Mucosa of descending colon (tissue), 3 donors: ENCODE data around the gene RBP3. TPM values are rescaled to one million over a fixed set of nuclear protein-coding genes. Genes with fewer than 3 reads are reported as not detected.

Source experiments
- ATAC-seq: fragments of 200-7000 bp; cut with Tn5 transposase; one replicate; pipeline ENCODE4 v1.9.1; 2020; ENCODE audit warnings: mild to moderate bottlenecking, moderate library complexity
- DNase-seq, 3 donors: peaks; one replicate each; pipeline ENCODE4 v3.0.0-alpha.2; 2020
- H3K36me3 ChIP-seq: fragments of 200-600 bp; one replicate; pipeline ENCODE4 v1.8.0; 2021; ENCODE audit warnings: low read depth, mild to moderate bottlenecking
- H3K4me1 ChIP-seq: fragments of 200-600 bp; one replicate; pipeline ENCODE4 v1.8.0; 2021; ENCODE audit warnings: low read depth, mild to moderate bottlenecking
- H3K4me3 ChIP-seq: fragments of 200-600 bp; one replicate; pipeline ENCODE4 v1.8.0; 2021; ENCODE audit warnings: mild to moderate bottlenecking
- H3K9me3 ChIP-seq: fragments of 200-600 bp; one replicate; pipeline ENCODE4 v1.8.0; 2021; ENCODE audit warnings: mild to moderate bottlenecking
- intact Hi-C, 2 donors: fragments of 100-400 bp; cut with DNase I in 1 of 2; cut with micrococcal nuclease in 1 of 2; formaldehyde crosslinking; loops; one replicate each; pipeline versions ENCODE4 v1.11.0 to v1.11.1; 2022; cut with DNase I, micrococcal nuclease
- total RNA-seq, 3 donors: library from RNA; stranded (reverse); fragmentation: NEBNext Ultra II Directional in 2 of 3; extraction: Animal tissue kit (Norgen Biotek cat#: 25700) in 2 of 3; gene quantifications; one replicate each; pipeline versions ENCODE4 v1.2.1 to v1.2.4, GENCODE V29; 2021 to 2023
- TF ChIP-seq, protein P1 (sequence below): fragments of 200-600 bp; IDR thresholded peaks from one replicate; pipeline ENCODE4 v1.8.0; 2022; ENCODE audit warnings: antibody characterized with exemption, mild to moderate bottlenecking
- donor health status: DM: no; HTN: no; CAD: no; lungs with moderate emphysema.
- donor health status: DM: no; HTN: no; CAD: no.
- donor health status: DM: no; HTN: yes; CAD: no.

RBP3 gene
- total RNA-seq, 3 donors from 2014 or later = not detected

DNA sequence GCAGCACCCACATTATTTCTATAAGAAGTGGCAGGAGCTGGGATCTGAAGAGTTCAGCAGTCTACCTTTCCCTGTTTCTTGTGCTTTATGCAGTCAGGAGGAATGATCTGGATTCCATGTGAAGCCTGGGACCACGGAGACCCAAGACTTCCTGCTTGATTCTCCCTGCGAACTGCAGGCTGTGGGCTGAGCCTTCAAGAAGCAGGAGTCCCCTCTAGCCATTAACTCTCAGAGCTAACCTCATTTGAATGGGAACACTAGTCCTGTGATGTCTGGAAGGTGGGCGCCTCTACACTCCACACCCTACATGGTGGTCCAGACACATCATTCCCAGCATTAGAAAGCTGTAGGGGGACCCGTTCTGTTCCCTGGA lies 874 bp upstream of the RBP3 start:
- TF ChIP-seq, protein P1, sequence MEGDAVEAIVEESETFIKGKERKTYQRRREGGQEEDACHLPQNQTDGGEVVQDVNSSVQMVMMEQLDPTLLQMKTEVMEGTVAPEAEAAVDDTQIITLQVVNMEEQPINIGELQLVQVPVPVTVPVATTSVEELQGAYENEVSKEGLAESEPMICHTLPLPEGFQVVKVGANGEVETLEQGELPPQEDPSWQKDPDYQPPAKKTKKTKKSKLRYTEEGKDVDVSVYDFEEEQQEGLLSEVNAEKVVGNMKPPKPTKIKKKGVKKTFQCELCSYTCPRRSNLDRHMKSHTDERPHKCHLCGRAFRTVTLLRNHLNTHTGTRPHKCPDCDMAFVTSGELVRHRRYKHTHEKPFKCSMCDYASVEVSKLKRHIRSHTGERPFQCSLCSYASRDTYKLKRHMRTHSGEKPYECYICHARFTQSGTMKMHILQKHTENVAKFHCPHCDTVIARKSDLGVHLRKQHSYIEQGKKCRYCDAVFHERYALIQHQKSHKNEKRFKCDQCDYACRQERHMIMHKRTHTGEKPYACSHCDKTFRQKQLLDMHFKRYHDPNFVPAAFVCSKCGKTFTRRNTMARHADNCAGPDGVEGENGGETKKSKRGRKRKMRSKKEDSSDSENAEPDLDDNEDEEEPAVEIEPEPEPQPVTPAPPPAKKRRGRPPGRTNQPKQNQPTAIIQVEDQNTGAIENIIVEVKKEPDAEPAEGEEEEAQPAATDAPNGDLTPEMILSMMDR = no peak
- H3K9me3 ChIP-seq = no peaks in the 10 kb centered on the region
- H3K36me3 ChIP-seq = no peaks in the 10 kb centered on the region
- H3K4me1 ChIP-seq = no peaks in the 10 kb centered on the region
- ATAC-seq (no peak), DNase-seq (no peak)
- no peak overlapping the region for H3K4me3 ChIP-seq
- intact Hi-C loops = no loop called here

DNA sequence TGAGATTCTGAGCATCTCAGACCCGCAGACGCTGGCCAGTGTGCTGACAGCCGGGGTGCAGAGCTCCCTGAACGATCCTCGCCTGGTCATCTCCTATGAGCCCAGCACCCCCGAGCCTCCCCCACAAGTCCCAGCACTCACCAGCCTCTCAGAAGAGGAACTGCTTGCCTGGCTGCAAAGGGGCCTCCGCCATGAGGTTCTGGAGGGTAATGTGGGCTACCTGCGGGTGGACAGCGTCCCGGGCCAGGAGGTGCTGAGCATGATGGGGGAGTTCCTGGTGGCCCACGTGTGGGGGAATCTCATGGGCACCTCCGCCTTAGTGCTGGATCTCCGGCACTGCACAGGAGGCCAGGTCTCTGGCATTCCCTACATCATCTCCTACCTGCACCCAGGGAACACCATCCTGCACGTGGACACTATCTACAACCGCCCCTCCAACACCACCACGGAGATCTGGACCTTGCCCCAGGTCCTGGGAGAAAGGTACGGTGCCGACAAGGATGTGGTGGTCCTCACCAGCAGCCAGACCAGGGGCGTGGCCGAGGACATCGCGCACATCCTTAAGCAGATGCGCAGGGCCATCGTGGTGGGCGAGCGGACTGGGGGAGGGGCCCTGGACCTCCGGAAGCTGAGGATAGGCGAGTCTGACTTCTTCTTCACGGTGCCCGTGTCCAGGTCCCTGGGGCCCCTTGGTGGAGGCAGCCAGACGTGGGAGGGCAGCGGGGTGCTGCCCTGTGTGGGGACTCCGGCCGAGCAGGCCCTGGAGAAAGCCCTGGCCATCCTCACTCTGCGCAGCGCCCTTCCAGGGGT lies 703 bp downstream of the RBP3 start:
- intact Hi-C loops = no loop called here
- Histone ChIP-seq H3K4me3 (no peak overlapping the region), H3K36me3 (no peaks in the 10 kb centered on the region), H3K9me3 (no peaks in the 10 kb centered on the region), H3K4me1 (no peaks in the 10 kb centered on the region)
- DNase-seq (no peak), ATAC-seq (no peak)
- TF ChIP-seq, protein P1 = no peak

DNA sequence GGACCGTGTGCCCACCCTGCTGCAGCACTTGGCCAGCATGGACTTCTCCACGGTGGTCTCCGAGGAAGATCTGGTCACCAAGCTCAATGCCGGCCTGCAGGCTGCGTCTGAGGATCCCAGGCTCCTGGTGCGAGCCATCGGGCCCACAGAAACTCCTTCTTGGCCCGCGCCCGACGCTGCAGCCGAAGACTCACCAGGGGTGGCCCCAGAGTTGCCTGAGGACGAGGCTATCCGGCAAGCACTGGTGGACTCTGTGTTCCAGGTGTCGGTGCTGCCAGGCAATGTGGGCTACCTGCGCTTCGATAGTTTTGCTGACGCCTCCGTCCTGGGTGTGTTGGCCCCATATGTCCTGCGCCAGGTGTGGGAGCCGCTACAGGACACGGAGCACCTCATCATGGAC lies 1.4 kb downstream of the RBP3 start:
- ATAC-seq = no peak
- no peak for DNase-seq
- H3K36me3 ChIP-seq = no peaks in the 10 kb centered on the region
- no peaks in the 10 kb centered on the region for H3K4me1 ChIP-seq
- no peaks in the 10 kb centered on the region for H3K9me3 ChIP-seq
- no peak overlapping the region for H3K4me3 ChIP-seq
- intact Hi-C loops = no loop called here
- TF ChIP-seq, protein P1 = no peak

DNA sequence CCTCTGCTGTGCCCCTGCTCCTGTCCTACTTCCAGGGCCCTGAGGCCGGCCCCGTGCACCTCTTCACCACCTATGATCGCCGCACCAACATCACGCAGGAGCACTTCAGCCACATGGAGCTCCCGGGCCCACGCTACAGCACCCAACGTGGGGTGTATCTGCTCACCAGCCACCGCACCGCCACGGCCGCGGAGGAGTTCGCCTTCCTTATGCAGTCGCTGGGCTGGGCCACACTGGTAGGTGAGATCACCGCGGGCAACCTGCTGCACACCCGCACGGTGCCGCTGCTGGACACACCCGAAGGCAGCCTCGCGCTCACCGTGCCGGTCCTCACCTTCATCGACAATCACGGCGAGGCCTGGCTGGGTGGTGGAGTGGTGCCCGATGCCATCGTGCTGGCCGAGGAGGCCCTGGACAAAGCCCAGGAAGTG lies 1.8 kb downstream of the RBP3 start:
- TF ChIP-seq, protein P1 = no peak
- Histone ChIP-seq H3K9me3 (no peaks in the 10 kb centered on the region), H3K4me1 (no peaks in the 10 kb centered on the region), H3K36me3 (no peaks in the 10 kb centered on the region), H3K4me3 (no peak overlapping the region)
- DNase-seq (no peak), ATAC-seq (no peak)
- intact Hi-C loops = no loop called here

DNA sequence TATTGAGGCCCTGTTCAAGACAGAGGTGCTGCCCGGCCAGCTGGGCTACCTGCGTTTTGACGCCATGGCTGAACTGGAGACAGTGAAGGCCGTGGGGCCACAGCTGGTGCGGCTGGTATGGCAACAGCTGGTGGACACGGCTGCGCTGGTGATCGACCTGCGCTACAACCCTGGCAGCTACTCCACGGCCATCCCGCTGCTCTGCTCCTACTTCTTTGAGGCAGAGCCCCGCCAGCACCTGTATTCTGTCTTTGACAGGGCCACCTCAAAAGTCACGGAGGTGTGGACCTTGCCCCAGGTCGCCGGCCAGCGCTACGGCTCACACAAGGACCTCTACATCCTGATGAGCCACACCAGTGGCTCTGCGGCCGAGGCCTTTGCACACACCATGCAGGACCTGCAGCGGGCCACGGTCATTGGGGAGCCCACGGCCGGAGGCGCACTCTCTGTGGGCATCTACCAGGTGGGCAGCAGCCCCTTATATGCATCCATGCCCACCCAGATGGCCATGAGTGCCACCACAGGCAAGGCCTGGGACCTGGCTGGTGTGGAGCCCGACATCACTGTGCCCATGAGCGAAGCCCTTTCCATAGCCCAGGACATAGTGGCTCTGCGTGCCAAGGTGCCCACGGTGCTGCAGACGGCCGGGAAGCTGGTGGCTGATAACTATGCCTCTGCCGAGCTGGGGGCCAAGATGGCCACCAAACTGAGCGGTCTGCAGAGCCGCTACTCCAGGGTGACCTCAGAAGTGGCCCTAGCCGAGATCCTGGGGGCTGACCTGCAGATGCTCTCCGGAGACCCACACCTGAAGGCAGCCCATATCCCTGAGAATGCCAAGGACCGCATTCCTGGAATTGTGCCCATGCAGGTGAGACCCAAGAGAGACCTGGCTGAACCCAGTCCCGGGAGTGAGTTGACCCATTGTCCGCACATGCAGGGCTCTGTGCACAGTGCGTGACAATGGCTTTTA lies 2.8 kb downstream of the RBP3 start:
- intact Hi-C loops = no loop called here
- Histone ChIP-seq H3K4me3 (no peak overlapping the region), H3K36me3 (no peaks in the 10 kb centered on the region), H3K4me1 (no peaks in the 10 kb centered on the region), H3K9me3 (no peaks in the 10 kb centered on the region)
- DNase-seq = no peak
- no peak for ATAC-seq
- TF ChIP-seq, protein P1 = no peak
